ENCODE data around the gene DLG1. TPM values are rescaled to one million over a fixed set of nuclear protein-coding genes. Genes with fewer than 3 reads are reported as not detected.

The DLG1 gene
- total and polyA plus RNA-seq, 9 of the 15 experiments (the other 6 are each of a cell fraction or from before 2014, with no cell fraction given), result 9.4 to 63.5 (median 43.6) TPM

DNA sequence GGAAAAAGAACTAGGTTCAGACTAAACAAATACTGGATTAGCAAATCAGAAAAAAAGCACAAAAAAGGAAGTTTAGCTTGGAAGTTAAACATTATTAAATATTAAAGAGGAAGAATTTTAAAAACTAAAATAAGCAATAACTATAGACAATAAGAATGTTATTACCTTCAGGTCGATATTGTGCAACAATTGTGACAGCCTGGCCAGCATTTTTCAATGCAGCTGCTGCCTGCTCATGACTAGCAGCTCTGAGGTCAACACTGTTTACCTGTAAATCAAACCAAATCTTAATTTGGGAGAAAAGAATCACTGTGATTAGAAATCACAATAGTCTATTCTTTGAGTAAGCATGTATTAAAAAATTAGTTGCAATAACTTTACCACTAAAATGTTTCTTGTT lies 193.7 kb downstream of the DLG1 start (continued):
- TF ChIP-seq ZFX (CRISPR knock-in tag; IDR thresholded peaks at IDR 0.05), result no peak
- TF ChIP-seq, protein P1, sequence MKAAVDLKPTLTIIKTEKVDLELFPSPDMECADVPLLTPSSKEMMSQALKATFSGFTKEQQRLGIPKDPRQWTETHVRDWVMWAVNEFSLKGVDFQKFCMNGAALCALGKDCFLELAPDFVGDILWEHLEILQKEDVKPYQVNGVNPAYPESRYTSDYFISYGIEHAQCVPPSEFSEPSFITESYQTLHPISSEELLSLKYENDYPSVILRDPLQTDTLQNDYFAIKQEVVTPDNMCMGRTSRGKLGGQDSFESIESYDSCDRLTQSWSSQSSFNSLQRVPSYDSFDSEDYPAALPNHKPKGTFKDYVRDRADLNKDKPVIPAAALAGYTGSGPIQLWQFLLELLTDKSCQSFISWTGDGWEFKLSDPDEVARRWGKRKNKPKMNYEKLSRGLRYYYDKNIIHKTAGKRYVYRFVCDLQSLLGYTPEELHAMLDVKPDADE (conservative IDR thresholded peaks at IDR 0.05; ENCODE audit: control insufficient read depth, low read depth, low read length), result no peak
- no peak for TF ChIP-seq RREB1 (CRISPR knock-in tag; IDR thresholded peaks at IDR 0.05)
- TF ChIP-seq FOXA3 (CRISPR knock-in tag; conservative IDR thresholded peaks at IDR 0.05 in 1 of 2, IDR thresholded peaks at IDR 0.05 in 1 of 2), result no peak
- no peak for TF ChIP-seq ZNF449 (CRISPR knock-in tag; IDR thresholded peaks at IDR 0.05)
- TF ChIP-seq FOXJ3 (CRISPR knock-in tag; IDR thresholded peaks at IDR 0.05), result no peak
- no peak for TF ChIP-seq CEBPG (CRISPR knock-in tag; IDR thresholded peaks at IDR 0.05)
- peak; percentile 39 to 75; a peak in 2 of 4 replicates for TF ChIP-seq CEBPG (tag; conservative IDR thresholded peaks at IDR 0.05 in 1 of 2, IDR thresholded peaks at IDR 0.05 in 1 of 2)
- TF ChIP-seq CEBPB (tag; IDR thresholded peaks at IDR 0.05), result peak; percentile 71
